Stomach (tissue), 9 donors: ENCODE data around the gene PLA2G4A. TPM values are rescaled to one million over a fixed set of nuclear protein-coding genes. Genes with fewer than 3 reads are reported as not detected.

Experiments used
- DNase-seq, 2 donors: peaks; one replicate each; pipeline versions ENCODE4 v3.0.0 to v3.0.0-alpha.2; 2013 to 2019
- H3K27ac ChIP-seq, 5 donors: fragments of 200-600 bp in 4 of 5; sonication (generic) in 4 of 5; one replicate each; pipeline ENCODE4 v1.5.1; 2013 to 2019; ENCODE audit warnings: mild to moderate bottlenecking in 1 of 5, moderate library complexity in 1 of 5
- H3K27me3 ChIP-seq, 3 donors: fragments of 200-600 bp; sonication (generic); one replicate each; pipeline ENCODE4 v1.5.1; 2017 to 2019; ENCODE audit warnings: mixed run types in 1 of 3
- H3K36me3 ChIP-seq, 4 donors: fragments of 200-600 bp; sonication (generic); 1 replicate in 3 of 4; 2 replicates in 1 of 4; pipeline ENCODE4 v1.5.1; 2016 to 2019
- H3K4me1 ChIP-seq, 4 donors: fragments of 200-600 bp; sonication (generic); one replicate each; pipeline ENCODE4 v1.5.1; 2016 to 2019
- H3K4me3 ChIP-seq, 4 donors: fragments of 200-600 bp; sonication (generic) in 3 of 4; one replicate each; pipeline ENCODE4 v1.5.1; 2016 to 2019; ENCODE audit warnings: mild to moderate bottlenecking in 1 of 4
- H3K9me3 ChIP-seq, 4 donors: fragments of 200-600 bp; sonication (generic); one replicate each; pipeline ENCODE4 v1.5.1; 2016 to 2019
- EP300 ChIP-seq: sonication (generic); formaldehyde crosslinking; IDR thresholded peaks from one replicate; pipeline ENCODE4 v1.6.1; 2017; ENCODE audit warnings: antibody characterized with exemption
- POLR2A ChIP-seq, 4 donors: fragments of 450-650 bp; IDR thresholded peaks; one replicate each; pipeline ENCODE4 v1.6.1; 2016; ENCODE audit warnings: antibody characterized with exemption in 4 of 4, control low read depth in 2 of 4, mild to moderate bottlenecking in 1 of 4, moderate library complexity in 1 of 4
- POLR2AphosphoS5 ChIP-seq, 3 donors: sonication (generic); formaldehyde crosslinking; IDR thresholded peaks; one replicate each; pipeline ENCODE4 v1.6.1; 2016; ENCODE audit warnings: antibody characterized with exemption in 3 of 3
- WGBS, 5 donors: extraction: QIAGEN DNeasy Blood & Tissue Kit in 3 of 5; methylation state at CpG; one replicate each; pipeline versions ENCODE4 v1.1.5 to v1.1.7; 2013 to 2018; 5-methylcytosine and 5-hydroxymethylcytosine counted together
- intact Hi-C: fragments of 100-400 bp; cut with DNase I; formaldehyde crosslinking; loops from one replicate; pipeline ENCODE4 v1.15.1; 2023; ENCODE audit warnings: low total_unique reads
- polyA plus RNA-seq, 3 donors: library from polyadenylated mRNA; stranded (reverse); fragments of 200-250 nt; gene quantifications; one replicate each; pipeline ENCODE4 v1.2.3, GENCODE V29; 2013
- total RNA-seq, 5 donors: library from RNA; depleted of rRNA; stranded (reverse); fragments of >200 nt; gene quantifications; one replicate each; pipeline versions ENCODE4 v1.1.0 to v1.2.3, GENCODE V29; 2014 to 2016
- TF ChIP-seq, protein P1 (sequence below), 7 experiments: fragments of 450-650 bp in 4 of 7; fragments of 200-600 bp in 3 of 7; sonication (generic) in 3 of 7; IDR thresholded peaks; one replicate each; pipeline ENCODE4 v1.5.1; 2016 to 2019; ENCODE audit warnings: antibody characterized with exemption in 7 of 7, control low read depth in 2 of 7, mild to moderate bottlenecking in 1 of 7
- donor health status: healthy with polysubstance abuse.
- donor health status: Bipolar disorder and iron deficiency.
- donor health status: healthy.

The PLA2G4A gene
- total and polyA plus RNA-seq, 8 donors: 2.2 to 17.8 (median 6.8) TPM

- Histone ChIP-seq H3K27ac (peak overlapping the region in 1 of 5 donors; percentile 49), H3K27me3 (no peaks in the 10 kb centered on the region), H3K4me3 (no peak overlapping the region), H3K9me3 (no peaks in the 10 kb centered on the region), H3K4me1 (peaks cover 0 to 28% (median 3%) of the 10 kb centered on the region in 4 donors), H3K36me3 (no peaks in the 10 kb centered on the region)
- DNase-seq: no peak
- TF ChIP-seq POLR2A (IDR thresholded peaks at IDR 0.05): no peak
- TF ChIP-seq EP300: no peak
- TF ChIP-seq POLR2AphosphoS5 (IDR thresholded peaks at IDR 0.05): no peak
- TF ChIP-seq, protein P1, sequence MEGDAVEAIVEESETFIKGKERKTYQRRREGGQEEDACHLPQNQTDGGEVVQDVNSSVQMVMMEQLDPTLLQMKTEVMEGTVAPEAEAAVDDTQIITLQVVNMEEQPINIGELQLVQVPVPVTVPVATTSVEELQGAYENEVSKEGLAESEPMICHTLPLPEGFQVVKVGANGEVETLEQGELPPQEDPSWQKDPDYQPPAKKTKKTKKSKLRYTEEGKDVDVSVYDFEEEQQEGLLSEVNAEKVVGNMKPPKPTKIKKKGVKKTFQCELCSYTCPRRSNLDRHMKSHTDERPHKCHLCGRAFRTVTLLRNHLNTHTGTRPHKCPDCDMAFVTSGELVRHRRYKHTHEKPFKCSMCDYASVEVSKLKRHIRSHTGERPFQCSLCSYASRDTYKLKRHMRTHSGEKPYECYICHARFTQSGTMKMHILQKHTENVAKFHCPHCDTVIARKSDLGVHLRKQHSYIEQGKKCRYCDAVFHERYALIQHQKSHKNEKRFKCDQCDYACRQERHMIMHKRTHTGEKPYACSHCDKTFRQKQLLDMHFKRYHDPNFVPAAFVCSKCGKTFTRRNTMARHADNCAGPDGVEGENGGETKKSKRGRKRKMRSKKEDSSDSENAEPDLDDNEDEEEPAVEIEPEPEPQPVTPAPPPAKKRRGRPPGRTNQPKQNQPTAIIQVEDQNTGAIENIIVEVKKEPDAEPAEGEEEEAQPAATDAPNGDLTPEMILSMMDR (IDR thresholded peaks at IDR 0.05): no peak
- WGBS, 5 donors: 83 to 91% (median 89%) methylated on average over 4 of the region's 4 CpGs
- intact Hi-C loops: no loop called here
Observed at GRCh38 chr1:186837806-186838205, 9.1 kb downstream of the PLA2G4A start.

- TF ChIP-seq, protein P1 (IDR thresholded peaks at IDR 0.05): no peak
- intact Hi-C loops: no loop called here
- Histone ChIP-seq H3K36me3 (no peaks in the 10 kb centered on the region), H3K4me3 (no peak overlapping the region), H3K27ac (peak overlapping the region in 2 of 5 donors; percentile 36 to 49), H3K9me3 (no peaks in the 10 kb centered on the region), H3K27me3 (no peaks in the 10 kb centered on the region), H3K4me1 (peaks cover 0 to 28% (median 3%) of the 10 kb centered on the region in 4 donors)
- 19 to 45% (median 27%) methylated on average over 2 of the region's 2 CpGs for WGBS, 5 donors
- peak in 1 of 2 donors; percentile 84 for DNase-seq
Observed at GRCh38 chr1:186838380-186839040, 9.8 kb downstream of the PLA2G4A start.

DNA sequence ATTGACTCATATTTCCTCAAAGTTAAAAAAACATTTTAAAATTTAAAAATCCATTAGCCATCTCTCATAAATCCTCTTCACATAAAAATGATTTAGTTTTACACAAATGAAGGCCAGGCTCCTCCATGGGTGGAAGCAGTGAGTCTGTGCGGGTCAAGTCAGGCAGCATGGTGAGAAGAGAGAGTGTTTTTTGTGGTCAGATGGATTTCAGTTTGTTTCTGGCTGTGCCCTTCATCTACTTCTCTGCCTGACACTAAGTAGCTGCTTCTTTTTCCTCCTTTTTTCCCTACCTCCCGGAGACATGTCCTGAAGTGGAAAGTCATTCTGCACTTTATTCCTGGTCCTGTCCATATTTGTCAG lies 10.3 kb downstream of the PLA2G4A start:
- Histone ChIP-seq H3K4me1 (peaks cover 0 to 28% (median 3%) of the 10 kb centered on the region in 4 donors), H3K27ac (peak overlapping the region in 2 of 5 donors; percentile 36 to 49), H3K27me3 (no peaks in the 10 kb centered on the region), H3K9me3 (no peaks in the 10 kb centered on the region), H3K36me3 (no peaks in the 10 kb centered on the region), H3K4me3 (no peak overlapping the region)
- TF ChIP-seq, protein P1 (IDR thresholded peaks at IDR 0.05): no peak
- TF ChIP-seq POLR2A (IDR thresholded peaks at IDR 0.05): no peak
- no peak for TF ChIP-seq POLR2AphosphoS5 (IDR thresholded peaks at IDR 0.05)
- no peak for TF ChIP-seq EP300
- intact Hi-C loops: no loop called here
- DNase-seq: no peak
- 54 to 83% (median 70%) methylated on average over 2 of the region's 2 CpGs for WGBS, 5 donors

DNA sequence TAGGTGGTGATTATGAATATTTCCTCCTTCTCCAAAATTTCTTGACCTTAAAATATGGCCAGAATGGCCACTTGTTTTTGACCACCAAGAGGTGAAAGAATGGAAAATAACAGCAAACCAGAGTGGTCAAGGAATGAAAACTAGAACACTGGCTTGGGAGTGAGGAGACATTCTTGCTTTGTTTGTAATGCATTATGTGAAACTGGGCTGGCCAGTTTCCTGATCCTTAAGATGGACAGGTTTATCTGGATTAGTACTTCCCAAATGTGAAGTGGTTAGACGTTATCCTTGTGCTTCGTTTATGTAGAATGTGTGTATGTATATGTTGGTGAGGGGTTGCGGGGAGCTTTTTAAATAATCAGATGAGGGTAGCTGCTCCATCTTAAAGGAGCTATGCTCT lies 12.8 kb downstream of the PLA2G4A start:
- Histone ChIP-seq H3K27me3 (no peaks in the 10 kb centered on the region), H3K36me3 (no peaks in the 10 kb centered on the region), H3K27ac (no peak overlapping the region), H3K9me3 (no peaks in the 10 kb centered on the region), H3K4me3 (no peak overlapping the region), H3K4me1 (peaks cover 0 to 28% (median 5%) of the 10 kb centered on the region in 4 donors)
- WGBS, 5 donors: 41 to 60% (median 47%) methylated on average over 3 of the region's 3 CpGs
- intact Hi-C loops: no loop called here
- no peak for TF ChIP-seq EP300
- no peak for TF ChIP-seq POLR2A (IDR thresholded peaks at IDR 0.05)
- TF ChIP-seq, protein P1 (IDR thresholded peaks at IDR 0.05): no peak
- TF ChIP-seq POLR2AphosphoS5 (IDR thresholded peaks at IDR 0.05): no peak
- peak in 1 of 2 donors; percentile 30 for DNase-seq
